ENCODE results near the gene NXNL1. TPM values are rescaled to one million over a fixed set of nuclear protein-coding genes. Genes with fewer than 3 reads are reported as not detected.

The NXNL1 gene
- total RNA-seq, 1 experiment from 2014 or later = not detected

- TF ChIP-seq CTCF (conservative IDR thresholded peaks at IDR 0.05) = no peak
Observed at GRCh38 chr19:17505223-17505622, 44.5 kb upstream of the NXNL1 start.

More at GRCh38 chr19:17505223-17505622, 44.5 kb upstream of the NXNL1 start:
- Histone ChIP-seq H2BK20ac (ENCODE audit: low read depth, low read length, poor library complexity, severe bottlenecking) (no peak overlapping the region), H3K27ac (ENCODE audit: insufficient read length, low read depth, low read length) (no peak overlapping the region), H3K23me2 (ENCODE audit: insufficient read length, low read depth, low read length, poor library complexity, severe bottlenecking) (no peaks in the 10 kb centered on the region), H2AK5ac (ENCODE audit: insufficient read length, low read length) (no peak overlapping the region), H2BK5ac (ENCODE audit: insufficient read length, low read length) (no peak overlapping the region), H3K79me1 (ENCODE audit: insufficient read depth, low read depth, low read length, poor library complexity, severe bottlenecking) (no peaks in the 10 kb centered on the region), H4K5ac (ENCODE audit: insufficient read length, low read depth, low read length) (no peak overlapping the region), H3K9me3 (ENCODE audit: control insufficient read depth, low read depth, low read length) (no peaks in the 10 kb centered on the region), H3K56ac (ENCODE audit: insufficient read length, low read depth, low read length) (no peak overlapping the region), H3K27me3 (ENCODE audit: insufficient read depth, low read length) (no peaks in the 10 kb centered on the region), H3K9ac (ENCODE audit: extremely low read depth, insufficient read length, low read length) (no peak overlapping the region), H3K4me2 (ENCODE audit: insufficient read depth, insufficient read length, low read length) (no peak overlapping the region), H2AFZ (ENCODE audit: low read length) (no peak overlapping the region), H3K4ac (ENCODE audit: low read depth, low read length) (no peak overlapping the region), H3K4me1 (ENCODE audit: insufficient read depth, low read length) (no peaks in the 10 kb centered on the region), H3K18ac (ENCODE audit: insufficient read length, low read depth, low read length) (no peak overlapping the region), H2BK120ac (ENCODE audit: low read depth, low read length, poor library complexity, severe bottlenecking) (no peak overlapping the region), H3K23ac (ENCODE audit: insufficient read length, low read depth, low read length) (no peak overlapping the region), H3K79me2 (ENCODE audit: insufficient read depth, low read length) (no peaks in the 10 kb centered on the region), H4K20me1 (ENCODE audit: control insufficient read depth, insufficient read depth, insufficient read length) (no peaks in the 10 kb centered on the region), H3K14ac (ENCODE audit: insufficient read depth, low read length) (no peak overlapping the region), H3T11ph (ENCODE audit: low read length) (no peak overlapping the region), H4K8ac (replicated peaks; ENCODE audit: insufficient read length, low read depth, low read length) (no peak overlapping the region), H2BK12ac (ENCODE audit: insufficient read length, low read depth, low read length) (no peak overlapping the region), H2BK15ac (ENCODE audit: low read depth, low read length) (no peak overlapping the region), H4K91ac (ENCODE audit: insufficient read length, low read depth, low read length) (no peak overlapping the region)
- H3K27me3 Mint-ChIP-seq (ENCODE audit: low read depth) = no peaks in the 10 kb centered on the region
- no peak for DNase-seq
- H3K4me1 Mint-ChIP-seq = peaks cover 6 to 9% of the 10 kb centered on the region in 2 experiments; a peak in 3 of 4 replicates
- H3K36me3 Mint-ChIP-seq (ENCODE audit: insufficient read depth in 1 of 3, low read depth in 3 of 3) = peaks cover 0 to 10% (median 2%) of the 10 kb centered on the region in 3 experiments; a peak in 4 of 7 replicates
- WGBS (ENCODE audit: extremely low coverage, insufficient read length, low lambda C conversion rate) = no CpG with 5 or more reads among the region's 10 CpGs
- no peaks in the 10 kb centered on the region for H3K9me3 Mint-ChIP-seq
- H3K27ac Mint-ChIP-seq = peak overlapping the region in 2 of 3 experiments; percentile 65 to 73; a peak in 2 of 7 replicates
- H3K4me3 Mint-ChIP-seq = no peak overlapping the region
